DOHH2 (cell line): ENCODE measurements around the gene STRN.

Source experiments
- H3F3A ChIP-seq: fragments of 200-600 bp; sonication (generic), shearing (Covaris generic); 2 replicates; pipeline ENCODE4 v1.6.0; 2016; ENCODE audit warnings: antibody characterized with exemption, mild to moderate bottlenecking; ENCODE audit not compliant: control insufficient read depth, insufficient read depth
- H3K27ac ChIP-seq: fragments of 200-600 bp; sonication (generic); 2 replicates; pipeline ENCODE4 v1.5.1; 2014; ENCODE audit warnings: low read depth, mild to moderate bottlenecking, low read length, moderate library complexity
- H3K27me3 ChIP-seq: fragments of 200-600 bp; sonication (generic); 2 replicates; pipeline ENCODE4 v1.6.1; 2014; ENCODE audit warnings: mild to moderate bottlenecking, low read length, mixed read lengths; ENCODE audit not compliant: control insufficient read depth
- H3K36me3 ChIP-seq: fragments of 200-600 bp; sonication (generic); 2 replicates; pipeline ENCODE4 v1.6.1; 2014; ENCODE audit warnings: mild to moderate bottlenecking, low read length, moderate library complexity, mixed read lengths; ENCODE audit not compliant: control insufficient read depth
- H3K4me1 ChIP-seq: fragments of 200-600 bp; sonication (generic); 2 replicates; pipeline ENCODE4 v1.6.1; 2014; ENCODE audit warnings: mild to moderate bottlenecking, low read length, mixed read lengths; ENCODE audit not compliant: control insufficient read depth
- H3K4me2 ChIP-seq: fragments of 200-600 bp; sonication (generic); 2 replicates; pipeline ENCODE4 v1.6.0; 2014; ENCODE audit warnings: mild to moderate bottlenecking, low read length, moderate library complexity
- H3K4me3 ChIP-seq: fragments of 200-600 bp; sonication (generic); 2 replicates; pipeline ENCODE4 v1.5.1; 2014; ENCODE audit warnings: mild to moderate bottlenecking, low read length, mixed read lengths
- H3K79me2 ChIP-seq: fragments of 200-600 bp; sonication (generic); 2 replicates; pipeline ENCODE4 v1.6.1; 2014; ENCODE audit warnings: mild to moderate bottlenecking, low read length, mixed read lengths; ENCODE audit not compliant: control insufficient read depth
- H3K9me2 ChIP-seq: fragments of 200-600 bp; sonication (generic); replicated peaks from 2 replicates; pipeline ENCODE4 v1.6.1; 2014; ENCODE audit warnings: mild to moderate bottlenecking, low read length, mixed read lengths; ENCODE audit not compliant: control insufficient read depth
- H3K9me3 ChIP-seq: fragments of 200-600 bp; sonication (generic); 2 replicates; pipeline ENCODE4 v1.6.1; 2014; ENCODE audit warnings: antibody characterized with exemption, low read length, mixed read lengths; ENCODE audit not compliant: control insufficient read depth, insufficient read depth
- H4K20me1 ChIP-seq: fragments of 200-600 bp; sonication (generic); 2 replicates; pipeline ENCODE4 v1.6.0; 2014; ENCODE audit warnings: low read depth, mild to moderate bottlenecking, antibody characterized with exemption, low read length, moderate library complexity; ENCODE audit not compliant: control insufficient read depth, insufficient read depth
- EZH2phosphoT487 ChIP-seq: fragments of 200-600 bp; sonication (generic); IDR thresholded peaks from 2 replicates; pipeline ENCODE4 v1.6.1; 2017; ENCODE audit warnings: borderline replicate concordance, mild to moderate bottlenecking, antibody characterized with exemption, low read length, moderate library complexity, mixed read lengths
- TF ChIP-seq, protein P1 (sequence below): fragments of 200-600 bp; sonication (generic); IDR thresholded peaks from one replicate; pipeline ENCODE4 v1.5.1; 2014; ENCODE audit warnings: antibody characterized with exemption, mild to moderate bottlenecking, low read depth, low read length; ENCODE audit not compliant: poor library complexity, severe bottlenecking

STRN gene

DNA sequence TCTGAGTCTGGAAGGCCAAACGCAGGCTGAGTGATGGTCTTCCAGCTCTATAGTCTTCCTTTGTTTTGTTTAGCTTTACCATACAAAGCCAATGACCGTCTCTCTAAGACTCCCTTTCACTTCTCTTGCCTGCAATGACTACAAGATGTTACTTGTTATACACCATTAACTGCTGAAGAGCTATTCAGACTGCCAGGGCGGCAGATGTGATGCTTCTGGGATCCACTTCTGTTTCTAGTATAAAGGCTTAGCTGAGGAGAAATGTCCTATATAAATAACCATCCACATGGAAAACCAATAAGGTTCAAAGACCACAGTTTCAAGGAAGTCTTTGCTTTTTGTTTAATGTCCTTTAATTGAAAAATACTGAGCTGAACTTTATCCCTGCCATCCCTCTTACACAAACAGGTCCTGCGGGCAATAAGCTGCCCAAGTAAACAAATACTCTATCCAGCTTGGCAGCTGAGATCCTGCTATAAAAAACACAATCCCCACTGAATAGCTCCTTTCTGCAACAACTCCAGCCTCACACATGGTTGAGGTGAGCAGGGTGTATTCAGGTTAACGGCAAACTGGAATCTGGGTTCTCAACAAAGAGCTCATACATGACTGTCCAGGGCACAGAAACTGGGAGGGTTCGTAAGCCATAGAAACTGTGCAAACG is 145.3 kb downstream of the STRN start:
- H3K4me2 ChIP-seq = no peak overlapping the region
- no peaks in the 10 kb centered on the region for H3K9me2 ChIP-seq
- H3K36me3 ChIP-seq = no peaks in the 10 kb centered on the region
- H3K79me2 ChIP-seq = no peaks in the 10 kb centered on the region
- no peak overlapping the region for H3K4me3 ChIP-seq
- peaks cover 4% of the 10 kb centered on the region; the same call in 1 of the 2 replicates for H3K27me3 ChIP-seq
- H3F3A ChIP-seq = no peaks in the 10 kb centered on the region
- no peak overlapping the region for H3K27ac ChIP-seq
- no peaks in the 10 kb centered on the region for H3K4me1 ChIP-seq
- TF ChIP-seq, protein P1, sequence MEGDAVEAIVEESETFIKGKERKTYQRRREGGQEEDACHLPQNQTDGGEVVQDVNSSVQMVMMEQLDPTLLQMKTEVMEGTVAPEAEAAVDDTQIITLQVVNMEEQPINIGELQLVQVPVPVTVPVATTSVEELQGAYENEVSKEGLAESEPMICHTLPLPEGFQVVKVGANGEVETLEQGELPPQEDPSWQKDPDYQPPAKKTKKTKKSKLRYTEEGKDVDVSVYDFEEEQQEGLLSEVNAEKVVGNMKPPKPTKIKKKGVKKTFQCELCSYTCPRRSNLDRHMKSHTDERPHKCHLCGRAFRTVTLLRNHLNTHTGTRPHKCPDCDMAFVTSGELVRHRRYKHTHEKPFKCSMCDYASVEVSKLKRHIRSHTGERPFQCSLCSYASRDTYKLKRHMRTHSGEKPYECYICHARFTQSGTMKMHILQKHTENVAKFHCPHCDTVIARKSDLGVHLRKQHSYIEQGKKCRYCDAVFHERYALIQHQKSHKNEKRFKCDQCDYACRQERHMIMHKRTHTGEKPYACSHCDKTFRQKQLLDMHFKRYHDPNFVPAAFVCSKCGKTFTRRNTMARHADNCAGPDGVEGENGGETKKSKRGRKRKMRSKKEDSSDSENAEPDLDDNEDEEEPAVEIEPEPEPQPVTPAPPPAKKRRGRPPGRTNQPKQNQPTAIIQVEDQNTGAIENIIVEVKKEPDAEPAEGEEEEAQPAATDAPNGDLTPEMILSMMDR = no peak
- TF ChIP-seq EZH2phosphoT487 = no peak
- H3K9me3 ChIP-seq = no peaks in the 10 kb centered on the region
- no peaks in the 10 kb centered on the region for H4K20me1 ChIP-seq

DNA sequence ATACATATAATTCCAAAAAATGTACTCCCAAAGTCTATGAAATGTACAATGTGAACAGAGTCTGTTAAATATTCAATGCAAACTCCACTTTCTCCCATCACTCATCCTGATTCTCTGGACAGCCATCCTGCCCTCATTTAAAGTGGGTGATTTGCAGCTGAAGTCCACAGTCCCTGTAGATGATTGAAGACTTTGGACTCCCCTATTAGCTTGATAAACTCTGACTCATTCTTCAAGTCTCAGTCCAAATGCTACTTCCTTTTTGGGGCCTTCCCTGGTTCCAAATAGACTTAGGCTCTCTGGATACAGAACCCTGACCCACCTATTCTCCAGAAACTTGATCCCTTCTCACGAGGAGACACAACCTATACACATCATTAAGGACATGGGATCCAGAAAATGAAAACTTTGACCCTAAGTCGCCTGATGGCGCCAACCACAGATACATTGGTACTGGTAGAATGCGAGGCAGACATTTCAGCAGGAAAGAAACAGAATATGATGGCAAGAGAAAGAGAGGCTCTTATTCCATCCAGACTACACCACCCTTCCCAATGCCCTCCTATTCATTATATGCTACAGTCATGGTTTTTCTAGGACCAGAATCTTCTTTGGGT is 147.1 kb downstream of the STRN start:
- Histone ChIP-seq H3K9me3 (no peaks in the 10 kb centered on the region), H3K9me2 (no peaks in the 10 kb centered on the region), H3K27ac (no peak overlapping the region), H3K36me3 (no peaks in the 10 kb centered on the region), H3F3A (no peaks in the 10 kb centered on the region), H3K4me1 (no peaks in the 10 kb centered on the region), H4K20me1 (no peaks in the 10 kb centered on the region), H3K79me2 (no peaks in the 10 kb centered on the region), H3K27me3 (peaks cover 4% of the 10 kb centered on the region; the same call in 1 of the 2 replicates), H3K4me3 (no peak overlapping the region), H3K4me2 (no peak overlapping the region)
- no peak for TF ChIP-seq EZH2phosphoT487
- TF ChIP-seq, protein P1 = no peak

DNA sequence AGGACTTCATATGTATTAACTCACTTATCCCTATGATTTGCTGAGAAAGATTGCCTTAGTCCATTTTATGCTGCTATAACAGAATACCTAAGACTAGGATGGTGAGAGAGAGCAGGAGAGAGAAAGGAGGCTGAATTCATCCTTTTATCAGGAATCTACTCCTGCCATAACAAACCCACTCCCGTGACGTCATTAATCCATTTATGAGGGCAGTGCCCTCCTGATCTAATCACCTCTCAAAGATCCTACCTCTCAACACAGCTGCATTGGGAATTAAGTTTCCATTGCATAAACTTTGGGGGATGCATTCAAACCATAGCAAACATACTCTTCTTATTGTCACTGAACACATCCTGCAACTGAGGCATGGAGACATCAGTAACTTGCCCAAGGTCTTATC is 147.8 kb downstream of the STRN start:
- H3K27ac ChIP-seq = no peak overlapping the region
- no peak overlapping the region for H3K4me2 ChIP-seq
- H3K27me3 ChIP-seq = peaks cover 4% of the 10 kb centered on the region; the same call in 1 of the 2 replicates
- H4K20me1 ChIP-seq = no peaks in the 10 kb centered on the region
- no peaks in the 10 kb centered on the region for H3F3A ChIP-seq
- no peaks in the 10 kb centered on the region for H3K79me2 ChIP-seq
- H3K4me3 ChIP-seq = no peak overlapping the region
- no peaks in the 10 kb centered on the region for H3K9me2 ChIP-seq
- TF ChIP-seq, protein P1 = no peak
- TF ChIP-seq EZH2phosphoT487 = no peak
- H3K36me3 ChIP-seq = no peaks in the 10 kb centered on the region
- no peaks in the 10 kb centered on the region for H3K4me1 ChIP-seq
- H3K9me3 ChIP-seq = no peaks in the 10 kb centered on the region
